Suprapubic skin (tissue), 4 donors: ENCODE results near the gene ABCD2. TPM values are rescaled to one million over a fixed set of nuclear protein-coding genes. Genes with fewer than 3 reads are reported as not detected.

ENCODE experiments used
- DNase-seq, 2 donors: peaks; one replicate each; pipeline ENCODE4 v3.0.0-alpha.2; 2019; ENCODE audit warnings: low spot score in 2 of 2
- H3K27ac ChIP-seq: fragments of 200-600 bp; sonication (generic); one replicate; pipeline ENCODE4 v1.5.1; 2019
- H3K27me3 ChIP-seq: fragments of 200-600 bp; sonication (generic); one replicate; pipeline ENCODE4 v1.5.1; 2019
- H3K36me3 ChIP-seq: fragments of 200-600 bp; sonication (generic); one replicate; pipeline ENCODE4 v1.5.1; 2019
- H3K4me1 ChIP-seq: fragments of 200-600 bp; sonication (generic); one replicate; pipeline ENCODE4 v1.5.1; 2019
- H3K4me3 ChIP-seq: fragments of 200-600 bp; sonication (generic); one replicate; pipeline ENCODE4 v1.5.1; 2019; ENCODE audit warnings: mild to moderate bottlenecking
- H3K9me3 ChIP-seq: fragments of 200-600 bp; sonication (generic); one replicate; pipeline ENCODE4 v1.5.1; 2019
- CTCF ChIP-seq, 2 donors: fragments of 200-600 bp in 1 of 2; fragments of 450-650 bp in 1 of 2; sonication (generic) in 1 of 2; IDR thresholded peaks; one replicate each; pipeline ENCODE4 v1.5.1; 2016 to 2019; ENCODE audit warnings: antibody characterized with exemption in 2 of 2, mild to moderate bottlenecking in 1 of 2, moderate library complexity in 1 of 2
- EP300 ChIP-seq: sonication (generic); formaldehyde crosslinking; IDR thresholded peaks from one replicate; pipeline ENCODE4 v1.6.1; 2017; ENCODE audit warnings: antibody characterized with exemption
- POLR2A ChIP-seq, 2 donors: fragments of 450-650 bp; IDR thresholded peaks; one replicate each; pipeline ENCODE4 v1.6.1; 2017; ENCODE audit warnings: antibody characterized with exemption in 2 of 2, mild to moderate bottlenecking in 2 of 2, moderate library complexity in 2 of 2
- POLR2AphosphoS5 ChIP-seq, 3 donors: sonication (generic); formaldehyde crosslinking; IDR thresholded peaks; one replicate each; pipeline ENCODE4 v1.6.1; 2017; ENCODE audit warnings: antibody characterized with exemption in 3 of 3
- WGBS: methylation state at CpG from one replicate; pipeline ENCODE4 v1.1.5; 2018; 5-methylcytosine and 5-hydroxymethylcytosine counted together
- total RNA-seq, 4 donors: library from RNA; depleted of rRNA; stranded (reverse); fragments of >200 nt; gene quantifications; one replicate each; pipeline ENCODE4 v1.1.0, GENCODE V29; 2016

Gene ABCD2
- total RNA-seq, 4 donors from 2014 or later: 0.08 to 0.72 (median 0.22) TPM

- H3K4me3 ChIP-seq: peak overlapping the region; percentile 51
- TF ChIP-seq POLR2A (IDR thresholded peaks at IDR 0.05): no peak
- TF ChIP-seq EP300: no peak
- TF ChIP-seq CTCF (IDR thresholded peaks at IDR 0.05): no peak
- no peak for TF ChIP-seq POLR2AphosphoS5 (IDR thresholded peaks at IDR 0.05)
- no peaks in the 10 kb centered on the region for H3K9me3 ChIP-seq
- H3K27me3 ChIP-seq: no peaks in the 10 kb centered on the region
- no peak overlapping the region for H3K27ac ChIP-seq
- peaks cover 10% of the 10 kb centered on the region for H3K4me1 ChIP-seq
- 14% methylated on average over 10 of the region's 10 CpGs for WGBS
- H3K36me3 ChIP-seq: no peaks in the 10 kb centered on the region
- DNase-seq: no peak
Measured at GRCh38 chr12:39619316-39619659, 315 bp downstream of the ABCD2 start.

GRCh38 chr12:39618701-39619100 is 902 bp downstream of the ABCD2 start:
- TF ChIP-seq CTCF (IDR thresholded peaks at IDR 0.05): no peak
- no peak for TF ChIP-seq POLR2AphosphoS5 (IDR thresholded peaks at IDR 0.05)
- TF ChIP-seq POLR2A (IDR thresholded peaks at IDR 0.05): no peak
- TF ChIP-seq EP300: no peak
- WGBS: 72% methylated on average over 5 of the region's 5 CpGs
- H3K36me3 ChIP-seq: no peaks in the 10 kb centered on the region
- no peak overlapping the region for H3K27ac ChIP-seq
- peaks cover 10% of the 10 kb centered on the region for H3K4me1 ChIP-seq
- no peak for DNase-seq
- H3K27me3 ChIP-seq: no peaks in the 10 kb centered on the region
- H3K4me3 ChIP-seq: no peak overlapping the region
- no peaks in the 10 kb centered on the region for H3K9me3 ChIP-seq

GRCh38 chr12:39617887-39618286 is 1.7 kb downstream of the ABCD2 start:
- Histone ChIP-seq H3K36me3 (no peaks in the 10 kb centered on the region), H3K9me3 (no peaks in the 10 kb centered on the region), H3K27ac (no peak overlapping the region), H3K4me1 (peaks cover 10% of the 10 kb centered on the region), H3K4me3 (no peak overlapping the region), H3K27me3 (no peaks in the 10 kb centered on the region)
- no peak for DNase-seq
- WGBS: 73% methylated on average over 1 of the region's 1 CpG
- TF ChIP-seq CTCF (IDR thresholded peaks at IDR 0.05): no peak
- TF ChIP-seq POLR2A (IDR thresholded peaks at IDR 0.05): no peak
- TF ChIP-seq EP300: no peak
- no peak for TF ChIP-seq POLR2AphosphoS5 (IDR thresholded peaks at IDR 0.05)

GRCh38 chr12:39616666-39617065 is 2.9 kb downstream of the ABCD2 start:
- H3K27me3 ChIP-seq: no peaks in the 10 kb centered on the region
- H3K27ac ChIP-seq: no peak overlapping the region
- 90% methylated on average over 4 of the region's 4 CpGs for WGBS
- peaks cover 10% of the 10 kb centered on the region for H3K4me1 ChIP-seq
- TF ChIP-seq POLR2AphosphoS5 (IDR thresholded peaks at IDR 0.05) (no peak), EP300 (no peak), CTCF (IDR thresholded peaks at IDR 0.05) (no peak), POLR2A (IDR thresholded peaks at IDR 0.05) (no peak)
- no peaks in the 10 kb centered on the region for H3K36me3 ChIP-seq
- H3K9me3 ChIP-seq: no peaks in the 10 kb centered on the region
- H3K4me3 ChIP-seq: no peak overlapping the region
- DNase-seq: no peak

GRCh38 chr12:39616251-39616650 is 3.4 kb downstream of the ABCD2 start:
- DNase-seq: no peak
- no peak for TF ChIP-seq POLR2AphosphoS5 (IDR thresholded peaks at IDR 0.05)
- no peak for TF ChIP-seq POLR2A (IDR thresholded peaks at IDR 0.05)
- TF ChIP-seq CTCF (IDR thresholded peaks at IDR 0.05): no peak
- no peak for TF ChIP-seq EP300
- H3K36me3 ChIP-seq: no peaks in the 10 kb centered on the region
- WGBS: 87% methylated on average over 1 of the region's 1 CpG
- H3K9me3 ChIP-seq: no peaks in the 10 kb centered on the region
- H3K4me3 ChIP-seq: no peak overlapping the region
- no peaks in the 10 kb centered on the region for H3K27me3 ChIP-seq
- no peak overlapping the region for H3K27ac ChIP-seq
- H3K4me1 ChIP-seq: peaks cover 10% of the 10 kb centered on the region
